Upper lobe of left lung (tissue), 6 donors: ENCODE data around the gene PRPF40A. TPM values are rescaled to one million over a fixed set of nuclear protein-coding genes. Genes with fewer than 3 reads are reported as not detected.
"Not testable (repeated sequence)": the region's sequence is repeated elsewhere in the genome, so short reads cannot be mapped to it uniquely, and the experiment has no call there.

Experiments
- ATAC-seq, 2 donors: fragments of 200-7000 bp; cut with Tn5 transposase; one replicate each; pipeline ENCODE4 v1.9.1; 2022; ENCODE audit warnings: mild to moderate bottlenecking in 2 of 2, moderate library complexity in 2 of 2; ENCODE audit not compliant: low FRiP score in 2 of 2
- DNase-seq, 2 donors: peaks; one replicate each; pipeline ENCODE4 v3.0.0-alpha.2; 2019 to 2020
- H3K27ac ChIP-seq, 4 donors: fragments of 200-600 bp; sonication (generic); one replicate each; pipeline ENCODE4 v1.5.1; 2016 to 2019
- H3K27me3 ChIP-seq, 4 donors: fragments of 200-600 bp; sonication (generic); one replicate each; pipeline ENCODE4 v1.5.1; 2017 to 2019
- H3K36me3 ChIP-seq, 4 donors: fragments of 200-600 bp; sonication (generic); one replicate each; pipeline ENCODE4 v1.5.1; 2016 to 2019
- H3K4me1 ChIP-seq, 4 donors: fragments of 200-600 bp; sonication (generic); one replicate each; pipeline ENCODE4 v1.5.1; 2018 to 2019
- H3K4me3 ChIP-seq, 4 donors: fragments of 200-600 bp; sonication (generic); one replicate each; pipeline ENCODE4 v1.5.1; 2017 to 2019; ENCODE audit warnings: mild to moderate bottlenecking in 2 of 4, moderate library complexity in 1 of 4
- H3K9me3 ChIP-seq, 4 donors: fragments of 200-600 bp; sonication (generic); one replicate each; pipeline ENCODE4 v1.5.1; 2018 to 2019
- CTCF ChIP-seq, 6 experiments: fragments of 450-650 bp in 4 of 6; fragments of 200-600 bp in 2 of 6; sonication (generic) in 2 of 6; IDR thresholded peaks; one replicate each; pipeline ENCODE4 v1.5.1; 2016 to 2019; ENCODE audit warnings: antibody characterized with exemption in 6 of 6
- EP300 ChIP-seq, 4 donors: sonication (generic); formaldehyde crosslinking; IDR thresholded peaks; one replicate each; pipeline ENCODE4 v1.5.1; 2017; ENCODE audit warnings: antibody characterized with exemption in 4 of 4, control low read depth in 2 of 4
- POLR2A ChIP-seq, 4 donors: fragments of 450-650 bp; IDR thresholded peaks; one replicate each; pipeline ENCODE4 v1.5.1; 2016 to 2017; ENCODE audit warnings: antibody characterized with exemption in 4 of 4, mild to moderate bottlenecking in 2 of 4
- POLR2AphosphoS5 ChIP-seq, 2 donors: sonication (generic); formaldehyde crosslinking; IDR thresholded peaks; one replicate each; pipeline ENCODE4 v1.5.1; 2017; ENCODE audit warnings: antibody characterized with exemption in 2 of 2
- WGBS, 2 donors: methylation state at CpG; one replicate each; pipeline ENCODE4 v1.1.5; 2017 to 2018; 5-methylcytosine and 5-hydroxymethylcytosine counted together
- total RNA-seq, 6 donors: library from RNA; depleted of rRNA in 4 of 6; stranded (reverse); fragments of >200 nt in 4 of 6; gene quantifications; one replicate each; pipeline versions ENCODE4 v1.1.0 to v1.2.1, GENCODE V29; 2016 to 2021
- donor health status: DM: no; HTN: no; CAD: no; lungs with moderate emphysema.
- donor health status: DM: no; HTN: yes; CAD: no; lungs with severe emphysema.

The PRPF40A gene
- total RNA-seq, 6 donors from 2014 or later, result 43.2 to 199 (median 74.8) TPM

GRCh38 chr2:152761214-152761613 lies 44.0 kb upstream of the PRPF40A start:
- ATAC-seq, result no peak
- Histone ChIP-seq H3K36me3 (peaks cover 0 to 29% (median 5%) of the 10 kb centered on the region in 4 donors), H3K27ac (no peak overlapping the region), H3K4me3 (no peak overlapping the region), H3K9me3 (no peaks in the 10 kb centered on the region), H3K27me3 (no peaks in the 10 kb centered on the region), H3K4me1 (no peaks in the 10 kb centered on the region)
- no peak for DNase-seq
- 84 to 87% methylated on average over 4 of the region's 4 CpGs for whole genome bisulfite sequencing, 2 donors
- no peak for TF ChIP-seq CTCF (IDR thresholded peaks at IDR 0.05)
- no peak for TF ChIP-seq POLR2A (IDR thresholded peaks at IDR 0.05)
- no peak for TF ChIP-seq POLR2AphosphoS5 (IDR thresholded peaks at IDR 0.05)
- no peak for TF ChIP-seq EP300 (IDR thresholded peaks at IDR 0.05)

GRCh38 chr2:152759290-152760072 lies 42.2 kb upstream of the PRPF40A start:
- TF ChIP-seq EP300 (IDR thresholded peaks at IDR 0.05) (no peak), POLR2A (IDR thresholded peaks at IDR 0.05) (no peak), CTCF (IDR thresholded peaks at IDR 0.05) (no peak), POLR2AphosphoS5 (IDR thresholded peaks at IDR 0.05) (no peak)

GRCh38 chr2:152755029-152755428 lies 37.8 kb upstream of the PRPF40A start:
- Histone ChIP-seq H3K27ac (no peak overlapping the region), H3K4me1 (no peaks in the 10 kb centered on the region), H3K9me3 (no peaks in the 10 kb centered on the region), H3K4me3 (no peak overlapping the region), H3K27me3 (no peaks in the 10 kb centered on the region), H3K36me3 (peaks cover 0 to 34% (median 11%) of the 10 kb centered on the region in 4 donors)
- DNase-seq (peak in 1 of 2 donors; percentile 21), ATAC-seq (no peak)
- TF ChIP-seq EP300 (IDR thresholded peaks at IDR 0.05), result no peak
- no peak for TF ChIP-seq POLR2AphosphoS5 (IDR thresholded peaks at IDR 0.05)
- no peak for TF ChIP-seq CTCF (IDR thresholded peaks at IDR 0.05)
- WGBS, 2 donors, result 95 to 97% methylated on average over 13 of the region's 13 CpGs

More at GRCh38 chr2:152759290-152760072, 42.2 kb upstream of the PRPF40A start:
- Histone ChIP-seq H3K4me1 (no peaks in the 10 kb centered on the region), H3K9me3 (no peaks in the 10 kb centered on the region), H3K36me3 (peaks cover 0 to 33% (median 8%) of the 10 kb centered on the region in 4 donors), H3K27me3 (no peaks in the 10 kb centered on the region), H3K4me3 (no peak overlapping the region), H3K27ac (no peak overlapping the region)
- DNase-seq, result no peak
- ATAC-seq, result no peak
- 90 to 92% methylated on average over 6 of the region's 6 CpGs for WGBS, 2 donors

GRCh38 chr2:152747751-152748150 lies 30.5 kb upstream of the PRPF40A start:
- H3K36me3 ChIP-seq, result peaks cover 0 to 17% (median 4%) of the 10 kb centered on the region in 4 donors
- not testable (repeated sequence) for H3K4me1 ChIP-seq, H3K27me3 ChIP-seq, H3K4me3 ChIP-seq, H3K9me3 ChIP-seq, DNase-seq, H3K27ac ChIP-seq, ATAC-seq
- WGBS, 2 donors, result 85 to 95% methylated on average over 4 of the region's 4 CpGs

GRCh38 chr2:152743002-152743401 lies 25.7 kb upstream of the PRPF40A start:
- no peak for DNase-seq
- ATAC-seq, result no peak
- H3K27me3 ChIP-seq, result no peaks in the 10 kb centered on the region
- peaks cover 0 to 18% (median 2%) of the 10 kb centered on the region in 4 donors for H3K36me3 ChIP-seq
- no peaks in the 10 kb centered on the region for H3K9me3 ChIP-seq
- H3K4me3 ChIP-seq, result no peak overlapping the region
- TF ChIP-seq CTCF (IDR thresholded peaks at IDR 0.05) (peak in 5 of 6 experiments; percentile 11 to 38 (median 34)), POLR2A (IDR thresholded peaks at IDR 0.05) (no peak)
- WGBS, 2 donors, result 71 to 73% methylated on average over 3 of the region's 3 CpGs
- H3K27ac ChIP-seq, result no peak overlapping the region
- no peaks in the 10 kb centered on the region for H3K4me1 ChIP-seq
